Osteoblast (primary cell): Measurements from ENCODE around the gene CAPNS2. TPM values are rescaled to one million over a fixed set of nuclear protein-coding genes. Genes with fewer than 3 reads are reported as not detected.

Experiments used
- DNase-seq: peaks from one replicate; pipeline ENCODE4 v3.0.0; 2011; ENCODE audit warnings: low spot score, mixed read lengths; ENCODE audit not compliant: insufficient read length; ENCODE audit errors: missing footprints
- H2AFZ ChIP-seq: 2 replicates; pipeline ENCODE4 v1.6.0; 2011; ENCODE audit warnings: mild to moderate bottlenecking, low read length
- H3K27ac ChIP-seq: 2 replicates; pipeline ENCODE4 v1.5.1; 2011; ENCODE audit warnings: mild to moderate bottlenecking, low read depth, low read length, moderate library complexity
- H3K27me3 ChIP-seq: 2 replicates; pipeline ENCODE4 v1.6.0; 2012; ENCODE audit warnings: mild to moderate bottlenecking, control low read depth, inconsistent platforms, low read length, moderate library complexity; ENCODE audit not compliant: insufficient read depth
- H3K36me3 ChIP-seq: 2 replicates; pipeline ENCODE4 v1.5.1; 2011; ENCODE audit warnings: mild to moderate bottlenecking, low read length, control low read depth, moderate library complexity; ENCODE audit not compliant: insufficient read depth
- H3K4me1 ChIP-seq: 2 replicates; pipeline ENCODE4 v1.5.1; 2011; ENCODE audit warnings: mild to moderate bottlenecking, low read length, control low read depth, moderate library complexity; ENCODE audit not compliant: insufficient read depth
- H3K4me2 ChIP-seq: 2 replicates; pipeline ENCODE4 v1.6.0; 2011; ENCODE audit warnings: mild to moderate bottlenecking, low read length; ENCODE audit not compliant: insufficient read depth
- H3K4me3 ChIP-seq: fragments of 200-600 bp; sonication (generic); 3 replicates; pipeline ENCODE4 v1.5.1; 2012; ENCODE audit warnings: mild to moderate bottlenecking, low read length, inconsistent platforms; ENCODE audit not compliant: insufficient read depth
- H3K79me2 ChIP-seq: 2 replicates; pipeline ENCODE4 v1.6.0; 2012; ENCODE audit warnings: mild to moderate bottlenecking, low read length, control low read depth, inconsistent platforms; ENCODE audit not compliant: insufficient read depth
- H3K9me3 ChIP-seq: 2 replicates; pipeline ENCODE4 v1.5.1; 2011; ENCODE audit warnings: low read depth, low read length, control low read depth
- H4K20me1 ChIP-seq: 2 replicates; pipeline ENCODE4 v1.6.0; 2012; ENCODE audit warnings: mild to moderate bottlenecking, low read length, control low read depth; ENCODE audit not compliant: insufficient read depth
- CTCF ChIP-seq: IDR thresholded peaks from 2 replicates; pipeline ENCODE4 v1.5.1; 2011; ENCODE audit warnings: mild to moderate bottlenecking, low read depth, low read length, moderate library complexity; ENCODE audit errors: extremely low read depth
- total RNA-seq: library from RNA; depleted of rRNA; stranded (reverse); fragments of >200 nt; gene quantifications from 2 replicates; pipeline ENCODE4 v1.2.3, GENCODE V29; 2012

CAPNS2 gene
- total RNA-seq, 1 donor = 1.1 TPM

GRCh38 chr16:55574811-55575210, 8.3 kb downstream of the CAPNS2 start:
- TF ChIP-seq CTCF = no peak
- no peak for DNase-seq

GRCh38 chr16:55575496-55575895, 9.0 kb downstream of the CAPNS2 start:
- peaks cover 8% of the 10 kb centered on the region for H4K20me1 ChIP-seq
- no peak for TF ChIP-seq CTCF
- peaks cover 39% of the 10 kb centered on the region for H3K36me3 ChIP-seq
- H3K4me2 ChIP-seq = no peak overlapping the region
- no peak overlapping the region for H2AFZ ChIP-seq
- no peak overlapping the region for H3K27ac ChIP-seq
- H3K79me2 ChIP-seq = no peaks in the 10 kb centered on the region
- H3K27me3 ChIP-seq = no peaks in the 10 kb centered on the region
- no peak for DNase-seq
- H3K4me1 ChIP-seq = no peaks in the 10 kb centered on the region
- H3K4me3 ChIP-seq = no peak overlapping the region
- no peaks in the 10 kb centered on the region for H3K9me3 ChIP-seq

More at GRCh38 chr16:55574811-55575210, 8.3 kb downstream of the CAPNS2 start:
- Histone ChIP-seq H3K4me1 (no peaks in the 10 kb centered on the region), H2AFZ (no peak overlapping the region), H3K27me3 (no peaks in the 10 kb centered on the region), H3K9me3 (no peaks in the 10 kb centered on the region), H3K4me3 (no peak overlapping the region), H3K4me2 (no peak overlapping the region), H3K27ac (no peak overlapping the region), H3K36me3 (peaks cover 33% of the 10 kb centered on the region), H4K20me1 (peaks cover 8% of the 10 kb centered on the region), H3K79me2 (no peaks in the 10 kb centered on the region)

GRCh38 chr16:55576384-55576783, 9.9 kb downstream of the CAPNS2 start:
- Histone ChIP-seq H4K20me1 (peaks cover 8% of the 10 kb centered on the region), H3K27ac (no peak overlapping the region), H3K4me1 (no peaks in the 10 kb centered on the region), H2AFZ (no peak overlapping the region), H3K4me2 (no peak overlapping the region), H3K27me3 (no peaks in the 10 kb centered on the region), H3K4me3 (no peak overlapping the region), H3K36me3 (peaks cover 39% of the 10 kb centered on the region), H3K9me3 (no peaks in the 10 kb centered on the region), H3K79me2 (no peaks in the 10 kb centered on the region)
- DNase-seq = no peak
- no peak for TF ChIP-seq CTCF

GRCh38 chr16:55577887-55578286, 11.4 kb downstream of the CAPNS2 start:
- no peak for DNase-seq
- Histone ChIP-seq H4K20me1 (peaks cover 8% of the 10 kb centered on the region), H3K4me1 (no peaks in the 10 kb centered on the region), H3K27ac (no peak overlapping the region), H3K4me3 (no peak overlapping the region), H3K79me2 (no peaks in the 10 kb centered on the region), H3K27me3 (no peaks in the 10 kb centered on the region), H2AFZ (no peak overlapping the region), H3K4me2 (no peak overlapping the region), H3K9me3 (no peaks in the 10 kb centered on the region), H3K36me3 (peaks cover 39% of the 10 kb centered on the region)
- TF ChIP-seq CTCF = no peak
